GM18499 (cell line): Measurements from ENCODE around the gene HS6ST1.

ENCODE experiments used
- ATAC-seq: cut with Tn5 transposase; IDR thresholded peaks from one replicate; pipeline ENCODE4 v1.9.1; 2021; ENCODE audit warnings: moderate number of reproducible peaks; ENCODE audit not compliant: insufficient read depth, unreplicated experiment

Gene HS6ST1

DNA sequence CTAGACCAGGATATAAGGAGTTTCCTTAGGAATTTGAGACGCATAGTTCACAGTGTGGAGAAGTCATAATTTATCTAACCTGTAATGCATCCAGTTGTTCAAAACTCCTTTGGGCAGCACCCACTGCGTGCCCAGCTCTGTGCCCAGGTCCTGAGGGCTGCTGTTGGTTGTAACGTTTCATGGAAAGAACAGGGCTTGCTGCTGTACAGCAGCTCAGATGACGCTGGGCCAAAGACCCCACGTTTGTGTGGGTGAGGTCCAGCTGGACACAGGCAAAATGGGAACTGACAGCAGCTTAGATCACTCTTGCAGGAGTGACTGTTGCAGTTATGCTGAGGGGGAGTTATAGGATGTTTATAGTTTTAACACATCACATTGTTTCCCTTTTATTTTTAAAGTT lies 30.0 kb upstream of the HS6ST1 start:
- ATAC-seq, result no peak

DNA sequence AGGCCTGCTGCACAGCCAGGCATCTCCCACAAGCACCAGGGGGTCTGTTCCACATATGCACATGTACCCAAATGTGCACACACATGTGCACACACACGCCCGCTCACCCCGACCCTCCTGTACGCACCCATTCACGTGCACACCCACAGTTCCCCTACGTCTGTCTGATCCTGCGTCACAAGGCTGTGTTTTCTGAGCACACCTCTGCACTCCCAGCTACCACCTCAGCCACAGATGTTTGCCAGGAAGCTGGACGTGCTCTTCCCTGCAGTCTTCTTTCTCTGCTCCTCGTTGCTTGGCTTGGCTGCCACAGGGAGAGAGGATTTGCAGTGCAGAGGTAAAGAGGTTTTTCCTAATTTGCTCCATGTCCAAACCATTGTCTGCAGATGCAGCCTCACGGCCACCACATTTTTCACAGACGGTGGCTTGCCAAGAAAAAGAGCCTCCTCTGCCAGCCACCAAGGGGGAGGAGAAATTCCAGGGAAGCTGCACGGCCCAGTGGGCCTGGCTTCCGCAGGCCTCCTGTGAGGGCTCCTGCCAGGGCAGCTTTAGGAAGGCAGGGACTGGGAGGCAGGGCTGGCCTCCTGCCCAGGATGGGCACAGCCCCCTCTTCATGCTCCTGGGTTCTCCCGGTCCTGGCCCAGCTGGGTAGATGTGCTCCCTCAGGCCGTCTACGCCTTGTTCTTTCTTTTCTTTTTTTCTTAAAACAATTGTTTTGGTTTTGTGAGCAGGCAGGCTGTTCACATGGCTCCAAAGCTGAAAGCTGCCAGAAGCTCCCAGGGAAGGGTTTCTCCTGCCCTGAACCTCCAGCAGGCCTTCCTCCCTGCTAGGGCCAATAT lies 29.3 kb upstream of the HS6ST1 start:
- no peak for ATAC-seq

DNA sequence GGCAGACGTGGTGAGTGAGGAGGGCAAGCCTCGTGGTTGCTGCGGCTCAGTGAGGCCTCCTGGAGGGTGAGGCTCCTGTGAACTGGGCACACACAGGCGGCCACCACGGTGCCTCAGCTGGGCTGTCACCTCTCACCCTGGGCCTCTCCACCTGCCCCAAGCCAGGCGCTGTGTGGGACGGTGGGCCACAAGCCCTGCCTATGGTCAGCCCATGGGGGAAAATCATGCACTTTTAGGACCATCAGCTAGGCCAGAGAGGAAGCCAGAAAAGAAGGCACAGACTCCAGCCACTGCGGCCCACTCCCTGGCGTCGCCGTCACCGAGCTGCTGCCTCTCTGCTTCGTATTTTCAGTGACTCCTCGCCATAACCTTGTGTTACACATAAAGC lies 28.5 kb upstream of the HS6ST1 start:
- ATAC-seq, result no peak

DNA sequence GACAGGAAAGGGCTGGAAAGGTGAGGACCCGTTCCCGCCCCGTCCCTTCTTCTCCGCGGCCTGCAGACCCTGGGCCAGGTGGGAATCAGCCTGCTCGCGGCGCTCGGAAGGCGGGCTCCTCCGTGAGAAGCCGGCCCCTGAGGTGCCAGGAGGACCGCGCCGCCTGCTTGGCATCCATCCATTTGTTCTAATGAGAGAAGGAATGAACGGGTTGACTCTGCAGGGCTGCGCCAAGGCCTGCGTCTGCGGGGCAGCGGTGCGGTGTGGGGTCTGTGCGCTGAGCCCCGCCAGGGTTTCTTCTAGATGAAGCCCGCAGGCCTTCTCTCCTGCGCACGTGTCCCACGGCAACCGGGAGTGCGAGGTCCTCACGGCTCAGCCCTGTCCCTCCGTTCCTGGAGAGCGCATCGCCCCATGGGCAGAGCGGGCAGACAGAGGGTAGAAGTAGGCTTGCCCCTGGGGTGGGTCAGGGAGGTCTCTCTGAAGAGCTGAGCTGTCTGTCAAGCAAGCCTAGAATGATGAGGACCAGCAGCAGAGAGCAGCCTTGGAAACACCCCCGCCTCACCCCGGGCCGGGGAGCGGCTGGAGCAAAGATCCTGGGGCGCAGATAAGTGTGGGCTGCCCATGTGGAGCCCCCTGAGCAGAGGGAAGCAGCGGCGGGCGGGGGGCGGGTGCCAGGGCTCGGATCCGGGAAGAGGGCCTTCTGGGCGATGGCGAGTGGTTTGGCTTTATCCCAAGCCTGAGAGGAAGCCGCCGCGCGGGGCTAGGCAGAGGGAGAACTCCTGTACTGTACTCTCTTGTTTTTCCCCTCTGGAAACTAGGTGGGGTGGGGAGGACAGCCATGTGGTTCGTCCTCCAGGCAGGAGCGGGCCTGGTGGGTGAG lies 27.9 kb upstream of the HS6ST1 start:
- ATAC-seq, result no peak

DNA sequence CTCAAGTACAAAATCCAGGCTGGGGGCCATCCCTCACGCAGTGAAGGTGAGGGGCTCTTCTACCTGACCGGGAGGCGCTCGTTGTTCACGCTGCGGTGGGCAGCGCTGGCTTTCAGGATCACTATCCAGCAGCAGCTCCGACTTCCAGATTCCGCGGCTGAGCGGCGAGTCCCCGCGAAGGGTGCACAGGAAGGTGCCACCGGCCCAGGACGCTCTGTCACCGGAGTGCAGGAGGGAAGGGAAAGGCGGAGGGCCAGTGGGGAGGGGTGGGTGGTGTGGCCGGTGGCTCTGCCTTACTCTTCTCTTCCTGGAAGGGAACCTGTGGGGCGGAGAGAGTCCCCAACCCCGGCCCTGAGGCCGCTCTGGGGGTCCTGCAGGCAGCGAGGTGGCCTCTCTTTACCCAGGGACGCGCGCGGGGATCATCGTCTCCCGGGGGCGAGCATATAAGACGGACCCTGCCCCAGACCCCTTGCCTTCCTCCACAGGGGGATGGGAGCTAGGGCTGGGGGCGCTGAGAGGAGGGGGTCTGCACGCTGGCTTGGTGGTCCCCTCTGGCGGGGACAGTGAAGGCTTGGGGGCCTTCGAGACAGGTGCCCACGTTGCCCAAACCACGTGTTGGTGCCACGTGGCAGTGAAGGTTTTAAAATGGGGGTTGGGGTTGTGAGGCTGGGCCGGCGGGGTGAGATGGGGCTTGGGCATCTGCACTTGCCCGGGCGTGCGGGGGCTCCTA lies 26.9 kb upstream of the HS6ST1 start:
- no peak for ATAC-seq

DNA sequence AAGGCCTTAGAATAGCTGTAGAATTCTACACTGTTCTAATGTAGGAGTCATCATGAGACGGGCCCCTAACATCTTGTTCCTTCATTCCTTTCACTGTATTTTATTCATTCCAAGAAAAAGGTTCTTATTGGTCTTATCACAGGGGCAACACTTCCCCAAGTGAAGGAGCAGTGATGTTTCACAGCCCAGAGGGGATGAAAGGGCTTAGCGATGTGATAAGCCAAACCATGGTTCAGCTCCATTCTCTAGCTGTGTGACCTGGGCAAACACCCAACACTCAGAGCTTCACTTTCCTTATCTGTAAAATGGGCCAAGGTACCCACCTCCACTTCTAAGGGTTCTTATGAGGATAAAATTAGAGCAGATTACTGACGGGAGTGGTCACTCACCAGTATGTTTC lies 25.4 kb upstream of the HS6ST1 start:
- no peak for ATAC-seq

DNA sequence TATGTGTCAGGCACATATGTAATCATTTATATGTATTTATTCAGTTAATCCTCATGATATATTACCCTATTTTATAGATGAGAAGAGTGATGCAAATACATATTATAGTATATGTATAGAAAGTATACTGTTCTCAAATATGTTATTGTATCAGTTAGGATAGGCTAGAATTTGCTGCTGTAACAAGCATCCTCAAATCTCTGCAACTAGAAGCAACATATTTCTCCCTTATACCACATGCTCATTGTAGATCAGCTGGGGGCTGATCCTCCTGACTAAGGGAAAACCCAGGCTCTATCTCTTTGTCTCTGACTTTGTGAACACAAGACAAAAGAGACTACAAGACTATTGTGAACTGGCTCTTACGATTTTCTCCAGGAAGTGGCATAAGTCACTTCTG lies 24.8 kb upstream of the HS6ST1 start:
- ATAC-seq, result no peak

- ATAC-seq, result no peak
These were observed 23.9 kb upstream of the HS6ST1 start for GRCh38 chr2:128342550-128342949.

DNA sequence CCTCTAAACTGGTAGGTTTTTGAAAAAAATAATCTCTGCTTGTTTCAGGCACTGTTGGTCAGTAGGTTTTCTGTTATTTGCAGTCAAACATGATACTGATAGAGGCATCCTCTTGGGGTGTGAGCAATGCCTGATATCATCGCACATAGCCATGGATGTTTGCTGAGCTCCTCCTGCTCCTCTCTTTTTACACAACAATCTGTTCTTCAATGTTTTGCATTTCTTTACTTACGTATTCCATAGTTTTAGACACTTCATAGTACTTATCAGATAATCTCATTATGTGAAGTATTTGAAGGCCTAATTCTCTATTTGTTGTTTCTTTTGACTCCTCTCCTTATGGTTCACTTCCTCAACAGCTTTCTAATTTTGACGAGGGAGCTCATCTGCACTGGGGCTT lies 23.0 kb upstream of the HS6ST1 start:
- ATAC-seq, result no peak

DNA sequence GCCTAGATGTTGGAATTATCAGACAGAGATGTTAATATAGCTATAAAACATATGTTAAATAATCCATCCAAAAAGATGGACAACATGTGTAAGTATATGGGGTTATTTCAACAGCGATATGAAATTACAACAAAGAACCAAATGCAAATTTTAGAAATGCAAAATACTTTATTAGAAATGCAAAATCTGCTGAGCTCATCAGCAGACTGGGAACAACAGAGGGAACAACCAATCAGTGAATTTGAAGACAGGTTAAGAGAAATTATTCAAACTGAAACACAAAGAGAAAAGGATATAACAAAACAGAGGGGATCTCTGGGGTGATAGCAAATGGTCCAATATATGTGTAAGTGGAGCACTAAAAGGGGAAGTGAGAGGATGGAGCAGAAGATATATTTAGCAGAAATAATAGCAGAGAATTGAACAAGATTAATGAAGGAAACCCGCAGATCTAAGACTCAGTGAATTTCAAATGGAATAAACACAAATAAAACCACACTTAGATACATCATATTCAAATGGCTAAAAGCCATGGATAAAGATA lies 13.5 kb upstream of the HS6ST1 start:
- ATAC-seq, result no peak

DNA sequence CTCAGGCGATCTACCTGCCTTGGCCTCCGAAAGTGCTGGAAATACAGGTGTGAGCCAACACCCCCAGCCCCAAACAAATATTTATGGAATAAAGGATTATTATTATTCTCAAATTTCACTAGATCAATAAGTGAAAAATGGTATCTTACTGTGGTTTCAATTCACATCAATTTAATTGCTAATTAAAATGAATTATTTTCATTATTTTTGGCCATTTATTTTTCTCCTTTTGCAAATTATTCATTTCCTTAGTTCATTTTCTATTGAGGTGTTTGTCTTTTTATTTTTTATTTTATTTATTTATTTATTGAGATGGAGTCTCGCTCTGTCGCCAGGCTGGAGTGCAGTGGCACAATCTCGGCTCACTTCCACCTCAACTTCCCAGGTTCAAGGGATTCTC lies 11.9 kb upstream of the HS6ST1 start:
- ATAC-seq, result no peak

DNA sequence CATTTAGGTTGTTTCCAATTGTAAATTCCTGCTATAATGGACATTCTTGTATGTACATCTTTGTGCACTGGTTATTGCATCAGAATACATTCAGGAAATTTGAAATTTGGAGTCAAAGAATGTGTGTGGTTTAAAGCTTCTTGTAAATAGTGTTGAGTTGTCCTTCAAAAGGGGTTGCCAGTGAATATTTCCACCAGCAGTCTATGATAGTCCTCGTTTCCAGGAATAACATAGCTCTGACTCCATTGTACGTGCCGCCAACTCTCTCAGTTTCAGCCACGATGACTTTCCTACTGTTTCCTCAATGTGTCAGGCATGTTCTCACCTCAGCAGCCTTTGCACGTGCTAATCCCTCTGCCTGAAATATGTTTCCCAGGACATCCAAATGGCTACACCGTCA lies 10.9 kb upstream of the HS6ST1 start:
- no peak for ATAC-seq

DNA sequence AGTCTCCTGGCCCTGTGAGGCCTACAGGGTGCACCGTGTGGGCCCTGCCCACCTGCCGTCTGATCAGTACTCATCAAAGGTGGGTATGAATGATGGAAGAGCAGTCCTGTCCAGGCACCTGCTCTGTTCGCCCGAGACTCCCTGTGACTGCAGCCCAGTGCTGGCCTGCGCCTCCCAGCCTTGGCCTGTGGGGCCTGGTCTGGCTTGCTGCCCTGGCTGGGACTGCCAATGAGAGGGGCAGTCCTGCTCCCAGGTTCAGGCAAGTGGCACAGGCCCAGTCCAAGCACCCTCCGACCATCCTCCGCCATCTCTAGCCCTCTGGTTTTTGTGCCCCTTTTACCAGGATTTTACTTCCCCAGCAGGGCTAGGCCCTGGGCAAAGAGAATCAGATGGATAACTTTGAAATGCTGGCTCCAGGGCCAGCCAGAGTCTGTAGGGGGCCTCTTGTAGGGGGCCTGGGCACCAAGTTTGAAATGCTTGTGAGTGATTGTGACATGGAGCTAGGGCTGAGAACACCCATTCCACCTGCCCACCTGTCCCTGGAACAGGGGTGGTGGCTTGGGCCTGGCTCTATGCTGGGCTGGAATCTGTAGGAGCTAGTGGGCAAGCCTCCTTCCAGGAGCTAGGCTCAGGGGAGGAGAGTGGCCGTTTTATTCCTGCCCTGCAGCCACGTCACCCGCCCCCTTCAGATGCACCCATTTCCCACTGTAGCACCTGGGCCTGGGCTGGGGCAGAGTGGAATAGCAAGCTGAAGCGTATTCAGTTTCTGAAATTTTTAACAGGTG lies 8.7 kb upstream of the HS6ST1 start:
- ATAC-seq, result no peak

GRCh38 chr2:128326346-128326745 lies 7.7 kb upstream of the HS6ST1 start:
- ATAC-seq, result no peak

DNA sequence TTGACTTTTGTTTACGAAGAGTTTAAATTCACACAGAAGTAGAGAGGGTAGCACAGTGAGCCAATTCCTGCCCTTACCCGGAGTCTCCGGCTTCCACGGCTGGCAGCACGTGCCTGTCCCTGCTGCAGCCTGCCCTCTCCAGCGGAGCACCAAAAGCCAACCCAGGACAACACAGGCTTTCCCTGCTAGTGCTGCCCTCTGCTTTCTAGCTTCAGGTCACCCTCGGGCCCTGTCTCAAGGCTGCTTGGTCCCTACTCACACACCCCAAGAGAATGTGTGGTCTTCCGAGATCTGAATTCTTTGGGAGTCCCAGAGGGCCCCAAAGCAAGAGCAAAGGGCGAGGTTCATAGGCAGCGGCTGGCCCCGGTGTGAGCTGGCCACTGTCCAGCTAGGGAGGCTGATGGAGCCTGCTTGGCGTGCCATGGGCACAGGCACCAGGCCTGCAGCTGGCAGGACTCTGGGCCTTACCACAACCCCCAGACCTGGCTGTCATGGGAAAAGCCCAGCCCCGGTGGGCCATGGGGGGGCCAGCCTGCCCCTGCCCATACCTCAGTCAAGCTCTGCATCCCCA lies 7.0 kb upstream of the HS6ST1 start:
- no peak for ATAC-seq

DNA sequence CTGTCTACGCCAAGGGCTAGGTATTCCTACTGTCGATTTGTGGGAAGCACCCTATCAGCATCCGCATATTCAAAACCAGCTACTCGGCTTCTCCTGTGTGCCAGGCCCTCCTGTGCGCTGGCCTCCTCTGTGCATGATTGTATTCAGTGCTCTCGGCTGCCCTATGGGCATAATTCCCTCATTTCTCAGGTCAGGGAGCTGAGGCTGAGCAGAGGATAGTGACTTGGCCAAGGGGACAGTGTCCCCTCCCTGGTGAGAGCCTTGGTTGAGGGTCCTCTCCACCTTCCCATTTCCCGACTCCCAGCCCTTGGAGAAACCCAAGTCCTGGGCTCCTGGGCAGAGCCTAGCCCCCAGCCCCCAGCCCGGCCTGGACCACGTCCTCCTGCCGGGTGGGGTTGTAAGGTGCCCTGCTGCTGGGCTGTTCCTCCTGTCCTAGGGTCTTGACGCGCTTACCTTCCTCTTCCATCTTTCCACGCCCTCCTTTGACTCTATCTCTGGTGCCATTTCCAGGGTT lies 6.3 kb upstream of the HS6ST1 start:
- no peak for ATAC-seq

- no peak for ATAC-seq
These were observed 5.6 kb upstream of the HS6ST1 start for GRCh38 chr2:128324008-128324896.

DNA sequence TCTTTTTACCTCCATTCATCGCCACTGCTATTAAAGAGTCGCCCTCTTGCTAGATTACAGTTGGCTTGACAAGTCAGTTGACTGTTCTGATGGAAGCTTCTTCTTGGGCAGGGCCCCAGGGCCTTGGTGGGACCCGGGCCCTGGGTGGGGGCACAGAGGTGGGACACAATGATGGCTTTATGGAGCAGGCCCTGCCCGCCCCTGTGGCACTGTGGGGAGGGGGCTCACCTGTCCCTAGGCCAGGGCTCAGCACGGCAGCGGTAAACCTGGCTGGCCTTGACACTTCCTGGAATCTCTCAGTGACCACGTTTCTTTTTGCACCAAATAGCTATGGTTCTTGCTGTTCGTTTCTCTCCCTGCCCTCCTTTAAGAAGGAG lies 4.9 kb upstream of the HS6ST1 start:
- no peak for ATAC-seq
